GM21737 (cell line): ENCODE results near the gene PRKCD.

ENCODE experiments used
- ATAC-seq: cut with Tn5 transposase; IDR thresholded peaks from one replicate; pipeline ENCODE4 v1.9.1; 2021; ENCODE audit warnings: mild to moderate bottlenecking, moderate library complexity; ENCODE audit not compliant: unreplicated experiment

PRKCD gene

GRCh38 chr3:53169832-53170324 is 8.9 kb downstream of the PRKCD start:
- ATAC-seq, result no peak

- no peak for ATAC-seq
These were observed 9.5 kb downstream of the PRKCD start for GRCh38 chr3:53170325-53171063.

GRCh38 chr3:53171064-53171418 is 10.0 kb downstream of the PRKCD start:
- ATAC-seq, result no peak

- ATAC-seq, result no peak
These were observed 11.0 kb downstream of the PRKCD start for GRCh38 chr3:53171827-53172505.

- ATAC-seq, result no peak
These were observed 12.1 kb downstream of the PRKCD start for GRCh38 chr3:53173107-53173506.

GRCh38 chr3:53174346-53175250 is 13.6 kb downstream of the PRKCD start:
- ATAC-seq, result peak; percentile 41

GRCh38 chr3:53175613-53176540 is 14.9 kb downstream of the PRKCD start:
- ATAC-seq, result no peak

- no peak for ATAC-seq
These were observed 17.2 kb downstream of the PRKCD start for GRCh38 chr3:53178246-53178645.

GRCh38 chr3:53179580-53179979 is 18.6 kb downstream of the PRKCD start:
- no peak for ATAC-seq

GRCh38 chr3:53180305-53181023 is 19.5 kb downstream of the PRKCD start:
- peak; percentile 83 for ATAC-seq

- ATAC-seq, result no peak
These were observed 20.0 kb downstream of the PRKCD start for GRCh38 chr3:53181024-53181371.

GRCh38 chr3:53181528-53181927 is 20.5 kb downstream of the PRKCD start:
- ATAC-seq, result no peak

GRCh38 chr3:53182764-53183355 is 21.9 kb downstream of the PRKCD start:
- no peak for ATAC-seq

- no peak for ATAC-seq
These were observed 22.5 kb downstream of the PRKCD start for GRCh38 chr3:53183514-53183913.

GRCh38 chr3:53184701-53185100 is 23.7 kb downstream of the PRKCD start:
- no peak for ATAC-seq

GRCh38 chr3:53185761-53186465 is 24.9 kb downstream of the PRKCD start:
- ATAC-seq, result no peak

- no peak for ATAC-seq
These were observed 25.7 kb downstream of the PRKCD start for GRCh38 chr3:53186726-53187125.

- no peak for ATAC-seq
These were observed 26.4 kb downstream of the PRKCD start for GRCh38 chr3:53187430-53187829.
